ENCODE results near the gene KCNIP4. TPM values are rescaled to one million over a fixed set of nuclear protein-coding genes. Genes with fewer than 3 reads are reported as not detected.

The KCNIP4 gene
- polyA plus RNA-seq, 2 donors: 0.12 TPM; not detected in 1

DNA sequence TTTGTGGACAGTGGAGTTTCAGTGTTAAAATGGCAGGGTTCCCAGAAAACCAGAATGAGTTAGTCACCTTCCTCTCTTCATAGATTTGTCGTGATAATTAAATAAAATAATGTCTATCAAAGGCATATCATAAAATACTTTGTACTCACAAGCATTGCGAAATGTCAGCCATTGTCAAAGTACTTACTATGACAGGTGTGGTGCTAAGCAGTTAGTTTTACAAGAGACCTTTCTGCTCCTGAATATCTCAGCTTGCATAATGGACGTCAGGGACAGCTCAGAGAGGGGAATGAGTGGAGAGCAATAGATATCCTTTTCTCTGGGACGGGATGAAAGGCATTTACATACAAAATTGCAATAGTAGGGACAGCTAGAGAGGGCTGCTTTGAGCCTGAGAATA, 560.9 kb downstream of the KCNIP4 start:
- WGBS, 2 donors: 45 to 46% methylated on average over 4 of the region's 4 CpGs
- Histone ChIP-seq H3K36me3 (ENCODE audit: control insufficient read depth in 2 of 2, insufficient read depth in 2 of 2, low read length in 1 of 2) (no peaks in the 10 kb centered on the region), H3K27ac (ENCODE audit: low read depth in 2 of 2, low read length in 1 of 2) (no peak overlapping the region), H3K4me1 (ENCODE audit: control insufficient read depth in 2 of 2, insufficient read depth in 2 of 2, low read length in 1 of 2) (no peaks in the 10 kb centered on the region), H3K9me3 (ENCODE audit: control insufficient read depth in 2 of 2, insufficient read depth in 1 of 2, low read depth in 1 of 2, low read length in 1 of 2) (no peaks in the 10 kb centered on the region), H3K27me3 (ENCODE audit: control insufficient read depth in 1 of 2, insufficient read depth in 2 of 2, low read length in 2 of 2) (no peaks in the 10 kb centered on the region), H3K4me3 (ENCODE audit: low read depth in 1 of 2, low read length in 2 of 2) (no peak overlapping the region)

DNA sequence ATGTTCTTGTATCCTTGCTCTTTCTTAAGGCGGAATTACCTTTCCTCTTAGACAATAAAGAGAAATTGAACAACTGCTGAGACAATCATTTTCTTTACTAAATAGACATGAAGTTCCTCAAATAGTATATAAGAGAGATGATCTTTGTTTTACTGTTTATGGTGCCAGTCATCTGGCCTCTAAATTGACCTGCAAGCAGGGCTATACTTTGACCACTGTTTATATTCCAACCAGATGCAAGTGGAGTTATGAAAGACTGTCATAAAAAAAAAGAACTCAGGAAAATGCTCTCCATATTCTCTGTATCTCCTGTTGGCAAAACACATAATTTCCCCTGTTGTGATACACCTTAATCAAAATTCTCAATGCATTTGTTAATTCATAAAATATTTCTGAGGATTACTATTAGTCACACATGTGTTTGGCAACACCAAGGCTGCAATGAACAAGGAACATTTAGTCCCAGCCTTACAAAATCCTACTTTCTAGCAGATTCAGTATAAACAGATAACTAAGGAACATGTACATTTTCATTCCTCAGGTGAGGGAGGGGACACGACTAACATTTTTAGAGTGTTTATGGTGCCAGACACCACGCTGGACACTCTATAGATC, 562.3 kb downstream of the KCNIP4 start:
- no peaks in the 10 kb centered on the region for H3K36me3 ChIP-seq (ENCODE audit: control insufficient read depth in 2 of 2, insufficient read depth in 2 of 2, low read length in 1 of 2)
- WGBS, 2 donors: 80 to 81% methylated on average over 3 of the region's 3 CpGs
- no peaks in the 10 kb centered on the region for H3K4me1 ChIP-seq (ENCODE audit: control insufficient read depth in 2 of 2, insufficient read depth in 2 of 2, low read length in 1 of 2)
- H3K4me3 ChIP-seq (ENCODE audit: low read depth in 1 of 2, low read length in 2 of 2): no peak overlapping the region
- no peaks in the 10 kb centered on the region for H3K9me3 ChIP-seq (ENCODE audit: control insufficient read depth in 2 of 2, insufficient read depth in 1 of 2, low read depth in 1 of 2, low read length in 1 of 2)
- H3K27ac ChIP-seq (ENCODE audit: low read depth in 2 of 2, low read length in 1 of 2): no peak overlapping the region
- no peaks in the 10 kb centered on the region for H3K27me3 ChIP-seq (ENCODE audit: control insufficient read depth in 1 of 2, insufficient read depth in 2 of 2, low read length in 2 of 2)

DNA sequence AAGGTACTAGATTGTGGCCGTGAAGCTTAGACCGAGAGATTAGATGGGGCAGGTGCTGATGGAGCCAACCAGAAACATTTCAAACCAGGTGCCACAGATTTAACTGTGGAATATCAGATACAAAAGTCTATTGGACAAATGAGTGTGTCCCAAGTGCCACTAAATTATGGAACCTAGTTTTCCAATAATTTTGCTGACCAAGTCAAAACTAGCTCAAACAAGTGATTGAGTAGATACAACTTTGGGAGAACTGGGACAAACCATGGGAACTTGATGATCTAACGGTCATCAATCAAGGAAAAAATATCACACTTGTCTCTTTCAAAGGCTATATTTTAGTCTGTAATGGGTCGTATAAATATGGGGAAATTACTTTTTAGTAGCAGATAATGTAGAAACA, 562.9 kb downstream of the KCNIP4 start:
- Histone ChIP-seq H3K4me1 (ENCODE audit: control insufficient read depth in 2 of 2, insufficient read depth in 2 of 2, low read length in 1 of 2) (no peaks in the 10 kb centered on the region), H3K4me3 (ENCODE audit: low read depth in 1 of 2, low read length in 2 of 2) (no peak overlapping the region), H3K27ac (ENCODE audit: low read depth in 2 of 2, low read length in 1 of 2) (no peak overlapping the region), H3K9me3 (ENCODE audit: control insufficient read depth in 2 of 2, insufficient read depth in 1 of 2, low read depth in 1 of 2, low read length in 1 of 2) (no peaks in the 10 kb centered on the region), H3K27me3 (ENCODE audit: control insufficient read depth in 1 of 2, insufficient read depth in 2 of 2, low read length in 2 of 2) (no peaks in the 10 kb centered on the region), H3K36me3 (ENCODE audit: control insufficient read depth in 2 of 2, insufficient read depth in 2 of 2, low read length in 1 of 2) (no peaks in the 10 kb centered on the region)
- 79 to 84% methylated on average over 4 of the region's 4 CpGs for WGBS, 2 donors

- Histone ChIP-seq H3K27ac (ENCODE audit: low read depth in 2 of 2, low read length in 1 of 2) (no peak overlapping the region), H3K9me3 (ENCODE audit: control insufficient read depth in 2 of 2, insufficient read depth in 1 of 2, low read depth in 1 of 2, low read length in 1 of 2) (no peaks in the 10 kb centered on the region), H3K4me1 (ENCODE audit: control insufficient read depth in 2 of 2, insufficient read depth in 2 of 2, low read length in 1 of 2) (no peaks in the 10 kb centered on the region), H3K4me3 (ENCODE audit: low read depth in 1 of 2, low read length in 2 of 2) (no peak overlapping the region), H3K36me3 (ENCODE audit: control insufficient read depth in 2 of 2, insufficient read depth in 2 of 2, low read length in 1 of 2) (no peaks in the 10 kb centered on the region), H3K27me3 (ENCODE audit: control insufficient read depth in 1 of 2, insufficient read depth in 2 of 2, low read length in 2 of 2) (no peaks in the 10 kb centered on the region)
- 75 to 84% methylated on average over 3 of the region's 3 CpGs for WGBS, 2 donors
These were observed 564.0 kb downstream of the KCNIP4 start for GRCh38 chr4:21384609-21385008.

DNA sequence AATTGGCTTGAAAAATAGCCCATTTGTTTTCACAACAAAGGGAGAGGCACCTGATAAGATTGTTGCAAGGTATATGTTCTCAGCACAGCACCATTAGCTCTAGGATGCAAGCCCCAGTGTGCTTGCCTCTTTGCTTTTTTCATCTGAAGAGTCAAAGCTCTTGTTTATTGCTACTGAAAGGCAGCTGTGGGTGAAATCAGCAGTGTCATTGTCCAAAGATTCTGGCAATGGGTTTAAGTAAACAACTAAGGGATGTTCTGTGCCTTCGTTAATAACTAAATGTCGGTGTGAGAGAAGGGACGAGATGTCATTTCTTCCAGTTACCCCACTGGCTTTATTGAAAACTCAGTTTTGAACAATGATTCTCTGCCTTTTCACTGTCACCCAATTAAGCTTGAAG, 567.7 kb downstream of the KCNIP4 start:
- Histone ChIP-seq H3K27me3 (ENCODE audit: control insufficient read depth in 1 of 2, insufficient read depth in 2 of 2, low read length in 2 of 2) (no peaks in the 10 kb centered on the region), H3K4me1 (ENCODE audit: control insufficient read depth in 2 of 2, insufficient read depth in 2 of 2, low read length in 1 of 2) (no peaks in the 10 kb centered on the region), H3K4me3 (ENCODE audit: low read depth in 1 of 2, low read length in 2 of 2) (no peak overlapping the region), H3K27ac (ENCODE audit: low read depth in 2 of 2, low read length in 1 of 2) (no peak overlapping the region), H3K9me3 (ENCODE audit: control insufficient read depth in 2 of 2, insufficient read depth in 1 of 2, low read depth in 1 of 2, low read length in 1 of 2) (no peaks in the 10 kb centered on the region), H3K36me3 (ENCODE audit: control insufficient read depth in 2 of 2, insufficient read depth in 2 of 2, low read length in 1 of 2) (no peaks in the 10 kb centered on the region)
- 63 to 70% methylated on average over 3 of the region's 3 CpGs for WGBS, 2 donors

- Histone ChIP-seq H3K4me1 (ENCODE audit: control insufficient read depth in 2 of 2, insufficient read depth in 2 of 2, low read length in 1 of 2) (no peaks in the 10 kb centered on the region), H3K27ac (ENCODE audit: low read depth in 2 of 2, low read length in 1 of 2) (no peak overlapping the region), H3K27me3 (ENCODE audit: control insufficient read depth in 1 of 2, insufficient read depth in 2 of 2, low read length in 2 of 2) (no peaks in the 10 kb centered on the region), H3K36me3 (ENCODE audit: control insufficient read depth in 2 of 2, insufficient read depth in 2 of 2, low read length in 1 of 2) (no peaks in the 10 kb centered on the region), H3K4me3 (ENCODE audit: low read depth in 1 of 2, low read length in 2 of 2) (no peak overlapping the region), H3K9me3 (ENCODE audit: control insufficient read depth in 2 of 2, insufficient read depth in 1 of 2, low read depth in 1 of 2, low read length in 1 of 2) (no peaks in the 10 kb centered on the region)
- WGBS, 2 donors: 67 to 71% methylated on average over 2 of the region's 2 CpGs
These were observed 571.5 kb downstream of the KCNIP4 start for GRCh38 chr4:21377046-21377445.

DNA sequence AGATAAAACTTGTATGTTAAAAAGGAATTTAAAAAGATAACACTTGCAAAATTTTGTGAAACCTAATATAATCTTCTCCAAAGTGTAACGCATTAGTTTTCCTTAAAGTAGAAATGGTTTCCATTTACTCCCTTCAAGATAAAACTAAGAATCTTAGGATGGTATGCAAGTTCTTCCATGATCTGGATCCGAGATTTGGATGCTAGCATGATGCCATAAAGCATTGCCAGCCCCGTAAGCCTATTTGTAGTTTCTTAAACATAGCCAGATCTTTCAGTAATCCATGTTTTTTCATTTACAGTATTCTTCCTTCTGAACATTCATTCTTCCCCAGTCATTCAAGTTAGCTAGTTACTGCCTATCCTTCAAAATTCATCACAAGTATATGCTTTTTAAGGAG, 572.4 kb downstream of the KCNIP4 start:
- H3K27ac ChIP-seq (ENCODE audit: low read depth in 2 of 2, low read length in 1 of 2): no peak overlapping the region
- H3K4me1 ChIP-seq (ENCODE audit: control insufficient read depth in 2 of 2, insufficient read depth in 2 of 2, low read length in 1 of 2): no peaks in the 10 kb centered on the region
- 73 to 80% methylated on average over 3 of the region's 3 CpGs for WGBS, 2 donors
- H3K36me3 ChIP-seq (ENCODE audit: control insufficient read depth in 2 of 2, insufficient read depth in 2 of 2, low read length in 1 of 2): no peaks in the 10 kb centered on the region
- no peak overlapping the region for H3K4me3 ChIP-seq (ENCODE audit: low read depth in 1 of 2, low read length in 2 of 2)
- H3K9me3 ChIP-seq (ENCODE audit: control insufficient read depth in 2 of 2, insufficient read depth in 1 of 2, low read depth in 1 of 2, low read length in 1 of 2): no peaks in the 10 kb centered on the region
- no peaks in the 10 kb centered on the region for H3K27me3 ChIP-seq (ENCODE audit: control insufficient read depth in 1 of 2, insufficient read depth in 2 of 2, low read length in 2 of 2)

GRCh38 chr4:21374641-21375368, 573.8 kb downstream of the KCNIP4 start:
- H3K4me1 ChIP-seq (ENCODE audit: control insufficient read depth in 2 of 2, insufficient read depth in 2 of 2, low read length in 1 of 2): no peaks in the 10 kb centered on the region
- no peak overlapping the region for H3K4me3 ChIP-seq (ENCODE audit: low read depth in 1 of 2, low read length in 2 of 2)
- H3K27me3 ChIP-seq (ENCODE audit: control insufficient read depth in 1 of 2, insufficient read depth in 2 of 2, low read length in 2 of 2): no peaks in the 10 kb centered on the region
- H3K27ac ChIP-seq (ENCODE audit: low read depth in 2 of 2, low read length in 1 of 2): no peak overlapping the region
- H3K36me3 ChIP-seq (ENCODE audit: control insufficient read depth in 2 of 2, insufficient read depth in 2 of 2, low read length in 1 of 2): no peaks in the 10 kb centered on the region
- H3K9me3 ChIP-seq (ENCODE audit: control insufficient read depth in 2 of 2, insufficient read depth in 1 of 2, low read depth in 1 of 2, low read length in 1 of 2): no peaks in the 10 kb centered on the region
- WGBS, 2 donors: 69 to 87% methylated on average over 2 of the region's 2 CpGs

DNA sequence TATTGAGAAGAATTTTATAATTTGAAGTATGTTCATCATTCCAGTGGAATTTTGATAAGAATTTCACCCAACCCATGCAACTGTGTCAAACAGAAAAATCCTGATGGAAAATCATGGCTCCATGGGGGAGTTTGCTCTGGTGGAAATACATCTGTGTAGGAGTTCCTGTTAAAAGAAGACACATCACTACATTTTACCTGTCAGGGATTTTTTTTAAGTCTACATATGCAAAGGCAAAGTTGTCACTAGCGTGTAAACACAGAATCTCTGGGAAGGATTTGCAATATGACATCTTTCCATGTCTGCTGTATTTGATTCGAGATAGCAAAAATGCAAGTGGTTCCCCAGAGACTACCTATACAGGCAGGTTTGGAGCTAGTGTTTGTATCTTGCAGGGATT, 581.0 kb downstream of the KCNIP4 start:
- no peaks in the 10 kb centered on the region for H3K36me3 ChIP-seq (ENCODE audit: control insufficient read depth in 2 of 2, insufficient read depth in 2 of 2, low read length in 1 of 2)
- H3K4me1 ChIP-seq (ENCODE audit: control insufficient read depth in 2 of 2, insufficient read depth in 2 of 2, low read length in 1 of 2): no peaks in the 10 kb centered on the region
- H3K9me3 ChIP-seq (ENCODE audit: control insufficient read depth in 2 of 2, insufficient read depth in 1 of 2, low read depth in 1 of 2, low read length in 1 of 2): no peaks in the 10 kb centered on the region
- H3K27ac ChIP-seq (ENCODE audit: low read depth in 2 of 2, low read length in 1 of 2): no peak overlapping the region
- H3K4me3 ChIP-seq (ENCODE audit: low read depth in 1 of 2, low read length in 2 of 2): no peak overlapping the region
- WGBS, 2 donors: 54 to 58% methylated on average over 2 of the region's 2 CpGs
- no peaks in the 10 kb centered on the region for H3K27me3 ChIP-seq (ENCODE audit: control insufficient read depth in 1 of 2, insufficient read depth in 2 of 2, low read length in 2 of 2)

DNA sequence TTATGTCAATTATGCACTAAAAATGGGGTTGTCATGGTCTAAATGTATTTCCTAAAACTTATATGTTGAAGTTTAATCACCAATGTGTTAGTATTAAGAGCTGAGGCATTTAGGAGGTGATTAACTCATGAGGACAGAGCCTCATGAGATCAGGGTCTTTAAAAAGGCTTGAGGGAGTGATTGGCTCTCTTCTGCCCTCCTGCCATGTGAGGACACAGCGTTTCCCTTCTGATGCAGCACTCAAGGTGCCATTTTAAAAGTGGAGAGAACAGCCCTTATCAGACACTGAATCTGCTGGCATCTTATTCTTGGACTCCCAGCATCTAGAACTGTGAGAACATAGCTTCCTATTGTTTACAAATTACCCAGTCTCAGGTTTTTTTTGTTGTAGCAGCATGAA, 581.7 kb downstream of the KCNIP4 start:
- H3K36me3 ChIP-seq (ENCODE audit: control insufficient read depth in 2 of 2, insufficient read depth in 2 of 2, low read length in 1 of 2): no peaks in the 10 kb centered on the region
- no peak overlapping the region for H3K27ac ChIP-seq (ENCODE audit: low read depth in 2 of 2, low read length in 1 of 2)
- H3K4me1 ChIP-seq (ENCODE audit: control insufficient read depth in 2 of 2, insufficient read depth in 2 of 2, low read length in 1 of 2): no peaks in the 10 kb centered on the region
- WGBS, 2 donors: 45 to 48% methylated on average over 1 of the region's 1 CpG
- no peak overlapping the region for H3K4me3 ChIP-seq (ENCODE audit: low read depth in 1 of 2, low read length in 2 of 2)
- no peaks in the 10 kb centered on the region for H3K27me3 ChIP-seq (ENCODE audit: control insufficient read depth in 1 of 2, insufficient read depth in 2 of 2, low read length in 2 of 2)
- no peaks in the 10 kb centered on the region for H3K9me3 ChIP-seq (ENCODE audit: control insufficient read depth in 2 of 2, insufficient read depth in 1 of 2, low read depth in 1 of 2, low read length in 1 of 2)
